Stimulated activated CD4-positive, alpha-beta T cell treated with anti-CD3 and anti-CD28 coated beads, Interleukin-15, amount 100 ng/mL, for 24 hours (primary cell): ENCODE results near the gene FTCDNL1.

Experiments
- DNase-seq: peaks from one replicate; pipeline ENCODE4 v3.0.0-alpha.2; 2020

Gene FTCDNL1

DNA sequence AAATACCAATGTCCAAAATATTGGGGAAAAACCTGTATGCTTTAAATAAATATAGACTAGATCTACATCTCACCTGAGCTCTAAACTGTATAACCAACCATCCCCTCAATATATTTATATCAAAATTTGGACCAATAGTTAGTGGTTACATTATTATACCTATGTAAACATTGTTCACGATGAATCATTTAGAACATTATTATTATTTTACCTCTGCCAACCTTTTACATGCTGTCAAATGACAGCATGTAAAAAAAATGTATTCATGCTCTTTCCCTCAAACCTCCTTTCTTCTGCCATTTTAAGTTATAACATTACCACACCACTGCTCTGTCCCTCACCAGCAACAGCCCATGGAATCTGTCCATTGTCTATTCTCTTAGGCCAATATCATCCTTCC is 9.6 kb downstream of the FTCDNL1 start:
- no peak for DNase-seq

DNA sequence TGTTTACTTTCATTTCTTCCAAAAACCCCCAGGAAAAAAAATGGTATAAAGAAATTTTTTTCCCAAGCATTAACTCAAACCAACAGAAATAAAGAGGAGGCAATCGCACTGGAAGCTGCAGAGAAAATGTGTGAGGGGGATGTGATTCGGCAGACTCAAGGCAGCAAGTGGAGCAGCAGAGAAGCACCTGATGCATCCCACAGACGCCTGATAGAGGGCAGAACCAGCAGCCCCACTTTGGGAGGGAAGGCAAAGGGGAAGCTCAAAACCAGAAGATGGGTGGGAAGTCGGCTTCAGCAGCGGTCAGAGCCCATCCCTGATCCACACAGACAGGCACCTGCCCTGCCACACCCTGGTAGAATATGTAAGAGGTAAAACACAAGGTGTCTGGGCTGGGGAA is 12.6 kb downstream of the FTCDNL1 start:
- no peak for DNase-seq

DNA sequence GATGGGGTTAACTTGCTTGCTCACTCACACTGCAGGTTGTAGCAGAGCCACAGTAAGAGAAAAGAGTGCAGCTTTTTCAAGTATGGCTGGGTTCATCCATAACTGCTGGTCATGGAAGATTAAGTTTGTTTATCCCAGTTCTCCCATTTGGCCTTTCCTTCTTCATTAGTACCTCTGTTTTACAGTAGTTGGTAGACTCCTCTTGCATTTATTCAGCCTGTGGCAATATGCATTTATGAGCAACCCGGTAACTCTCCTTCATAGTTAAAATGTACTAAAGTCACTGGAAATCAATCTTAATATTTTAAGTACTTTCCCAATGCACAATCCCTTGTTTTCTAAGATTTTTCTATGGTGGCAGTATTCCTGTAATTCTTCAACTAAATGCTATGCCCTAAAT is 14.0 kb downstream of the FTCDNL1 start:
- DNase-seq, result no peak

DNA sequence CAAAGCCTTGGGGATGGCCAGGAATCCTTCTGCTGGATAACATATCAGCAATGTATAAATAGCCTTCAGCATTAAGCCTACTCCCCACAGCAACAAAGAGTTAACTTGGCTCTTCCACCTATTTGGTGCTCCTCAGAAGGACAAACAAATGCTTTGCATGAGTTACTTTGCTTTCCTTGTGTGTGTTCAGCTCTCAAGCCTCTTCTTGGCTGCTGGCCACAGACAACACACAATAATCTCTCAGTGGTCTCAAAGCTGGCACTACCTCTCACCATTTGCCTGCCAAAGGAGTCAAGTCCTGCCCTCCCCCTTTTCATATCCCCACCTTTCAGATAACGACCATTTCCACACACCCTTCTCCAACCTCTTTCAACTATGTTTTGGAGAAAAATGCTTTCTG is 17.5 kb downstream of the FTCDNL1 start:
- DNase-seq, result no peak

DNA sequence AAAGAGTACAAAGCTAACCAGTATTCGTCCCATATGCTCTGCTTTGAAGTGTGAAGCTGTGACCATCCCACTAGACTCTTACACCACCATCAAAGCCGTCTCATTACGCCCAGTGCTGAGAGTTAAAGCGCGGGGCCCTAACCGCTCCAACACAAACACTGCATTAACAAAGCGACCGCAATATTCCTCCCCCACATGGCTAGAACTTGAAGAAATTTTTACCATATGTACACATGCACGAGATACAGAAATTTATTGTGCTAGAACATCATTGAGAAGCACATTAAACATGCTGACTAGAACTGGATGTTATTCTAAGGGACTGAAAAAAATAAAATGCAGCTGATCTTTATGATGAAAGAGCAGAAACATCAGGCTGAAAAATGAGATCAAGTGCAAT is 20.5 kb downstream of the FTCDNL1 start:
- DNase-seq, result no peak

DNA sequence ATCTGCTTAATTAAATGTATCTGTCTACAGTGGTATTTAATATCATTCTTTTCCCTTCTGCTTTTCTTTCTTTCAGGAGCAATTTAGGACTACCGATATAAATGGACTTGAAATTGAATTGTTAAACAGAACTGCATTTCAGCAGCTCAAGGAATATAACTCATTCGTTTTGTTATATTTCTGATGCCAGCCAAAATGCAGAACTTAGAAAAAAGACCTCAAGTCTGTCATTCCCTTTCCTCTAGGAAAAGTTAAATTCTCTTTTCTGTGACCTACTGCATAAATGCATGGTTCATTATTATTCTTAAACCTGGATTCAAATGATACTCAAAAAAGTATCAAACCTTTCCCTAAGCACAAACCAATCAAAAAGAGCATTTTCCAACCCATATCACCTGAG is 21.4 kb downstream of the FTCDNL1 start:
- DNase-seq, result no peak

DNA sequence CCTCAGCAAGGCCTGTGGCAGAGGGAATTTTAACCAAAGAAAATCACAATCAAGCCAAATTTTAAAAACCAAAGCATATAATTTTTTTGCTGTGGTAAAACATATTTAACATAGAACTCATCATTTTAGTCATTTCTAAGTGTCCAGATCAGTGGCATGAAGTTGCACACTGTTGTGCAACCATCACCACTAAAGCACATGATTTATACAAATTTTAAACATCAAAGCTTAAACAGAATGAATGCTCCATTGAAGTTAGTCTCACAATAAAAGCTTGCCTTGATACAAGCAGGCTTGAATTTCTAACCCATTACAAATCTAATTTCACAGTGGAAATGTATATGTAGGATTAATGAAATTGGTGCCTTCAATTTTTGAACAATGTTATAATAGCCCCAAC is 31.2 kb downstream of the FTCDNL1 start:
- no peak for DNase-seq

DNA sequence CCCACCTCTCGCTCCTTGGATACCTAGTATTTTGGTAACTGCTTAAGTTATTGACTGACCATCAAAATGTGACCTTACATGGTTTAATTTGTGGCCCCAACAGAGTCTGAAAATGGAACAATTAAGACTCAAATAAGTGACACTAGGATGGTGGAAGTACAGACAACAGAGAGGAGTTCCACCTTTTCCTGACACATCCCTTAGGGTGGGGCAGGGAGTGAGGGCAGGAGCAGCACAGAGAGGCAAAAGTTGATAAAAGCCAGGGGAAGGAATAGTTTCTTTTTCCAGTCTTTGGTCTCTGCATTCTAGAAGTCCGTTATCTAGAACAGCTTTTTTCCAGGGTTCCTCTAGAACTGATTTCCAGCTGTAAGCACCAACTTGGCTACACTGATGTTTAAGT is 32.2 kb downstream of the FTCDNL1 start:
- DNase-seq, result no peak

DNA sequence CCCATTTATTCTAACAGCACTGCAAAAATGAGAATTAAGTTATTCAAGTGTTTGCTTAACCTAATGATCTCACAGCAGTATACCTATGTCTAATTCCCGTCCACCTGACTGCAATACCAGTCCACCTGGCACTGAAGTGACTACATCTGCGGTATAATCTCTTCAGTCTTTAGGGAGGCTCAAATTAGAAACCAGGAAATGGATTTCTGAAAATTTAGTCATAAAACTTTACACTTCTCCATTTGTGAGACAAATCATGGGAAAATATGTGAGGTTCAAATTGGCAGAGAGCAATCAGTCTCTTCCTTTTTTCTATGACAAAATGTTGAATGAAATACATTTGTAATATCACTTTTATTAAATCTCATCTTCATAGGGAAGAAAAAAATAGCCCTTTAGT is 33.0 kb downstream of the FTCDNL1 start:
- no peak for DNase-seq

DNA sequence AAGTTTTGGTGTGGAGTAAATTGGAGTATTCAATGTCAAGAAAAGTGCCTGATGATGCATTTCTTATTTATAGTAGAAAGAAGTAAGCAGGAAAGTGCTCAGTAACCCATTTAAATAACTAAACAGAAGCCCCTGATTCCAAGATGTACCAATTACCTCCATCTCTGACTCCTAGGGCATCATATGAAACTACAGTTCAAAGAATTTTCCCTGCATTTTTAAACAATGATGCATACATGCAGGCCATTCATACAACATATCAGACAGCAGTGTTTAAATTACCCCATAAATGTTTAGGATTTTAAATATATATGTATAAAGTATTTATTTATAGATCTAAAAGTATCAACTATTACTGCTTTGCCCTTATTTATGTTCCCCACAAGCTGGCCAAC is 36.2 kb downstream of the FTCDNL1 start:
- DNase-seq, result no peak

DNA sequence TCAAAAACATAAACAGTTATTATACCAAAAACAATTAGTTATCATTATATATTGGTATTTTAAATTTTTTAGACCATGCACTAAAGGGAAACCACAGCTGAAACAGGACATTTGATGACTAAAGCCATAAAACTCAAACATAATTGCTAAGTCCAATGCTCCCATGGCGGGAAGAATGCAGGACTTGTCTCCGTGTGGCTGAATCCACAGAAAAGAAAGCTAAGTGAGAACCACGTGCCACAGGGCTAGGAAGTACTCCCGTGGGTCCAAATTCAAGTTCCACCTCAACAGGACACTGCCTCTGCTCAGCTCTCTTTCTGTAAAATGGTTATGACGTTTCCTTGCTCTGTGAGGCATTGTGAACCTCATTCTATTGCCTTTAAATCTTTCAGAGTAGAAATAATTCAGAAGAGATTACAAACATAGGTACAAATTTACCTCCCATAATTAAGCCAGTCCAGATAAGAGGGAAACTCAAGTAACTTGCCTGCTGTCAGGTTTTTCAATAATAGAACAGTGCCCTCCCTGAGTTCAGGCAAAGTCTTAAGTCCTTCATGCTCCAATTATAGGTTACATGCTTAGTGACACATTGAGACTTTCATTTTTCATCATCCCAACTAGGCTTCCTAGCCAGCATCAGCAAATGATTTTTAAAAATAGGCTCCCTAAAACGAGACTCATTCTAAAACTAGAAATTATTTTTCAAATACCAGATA is 36.7 kb downstream of the FTCDNL1 start:
- no peak for DNase-seq

DNA sequence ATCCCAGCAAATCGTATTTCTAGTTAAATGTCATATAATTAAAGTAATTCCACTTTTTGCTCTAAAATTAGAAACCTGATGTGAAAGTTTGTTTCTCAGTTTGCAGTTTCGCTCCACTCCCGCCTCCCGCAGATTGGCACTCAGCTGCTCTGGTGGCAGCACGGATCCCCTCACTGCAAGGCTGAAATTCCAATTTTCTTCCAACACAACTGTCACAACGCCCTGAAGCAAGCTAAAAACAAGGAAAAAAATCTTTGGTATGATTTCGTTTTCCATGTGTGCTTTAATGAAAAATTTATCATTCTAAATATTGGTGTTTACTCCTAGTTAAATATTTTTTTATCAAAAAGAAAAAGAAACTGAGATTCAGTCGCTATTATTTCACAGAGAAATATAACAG is 38.5 kb downstream of the FTCDNL1 start:
- no peak for DNase-seq

DNA sequence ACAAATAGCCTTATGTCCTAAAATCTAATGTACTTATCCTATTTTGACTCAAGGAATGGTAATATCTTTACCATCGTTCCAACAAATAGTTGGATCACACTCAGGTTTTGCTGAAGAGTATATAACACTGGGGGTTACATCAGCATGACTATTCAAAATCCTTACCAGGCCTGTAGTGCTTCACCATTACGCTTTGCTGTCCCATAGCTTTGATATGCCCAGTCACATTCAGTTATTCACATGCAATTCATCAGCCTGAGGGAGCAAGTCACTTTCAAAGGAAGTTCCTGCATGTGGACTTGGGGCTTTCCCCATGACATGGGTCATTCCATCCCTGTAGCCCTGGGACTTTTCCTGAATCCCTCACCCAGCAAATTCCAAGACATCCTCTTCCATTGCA is 39.6 kb downstream of the FTCDNL1 start:
- DNase-seq, result no peak

DNA sequence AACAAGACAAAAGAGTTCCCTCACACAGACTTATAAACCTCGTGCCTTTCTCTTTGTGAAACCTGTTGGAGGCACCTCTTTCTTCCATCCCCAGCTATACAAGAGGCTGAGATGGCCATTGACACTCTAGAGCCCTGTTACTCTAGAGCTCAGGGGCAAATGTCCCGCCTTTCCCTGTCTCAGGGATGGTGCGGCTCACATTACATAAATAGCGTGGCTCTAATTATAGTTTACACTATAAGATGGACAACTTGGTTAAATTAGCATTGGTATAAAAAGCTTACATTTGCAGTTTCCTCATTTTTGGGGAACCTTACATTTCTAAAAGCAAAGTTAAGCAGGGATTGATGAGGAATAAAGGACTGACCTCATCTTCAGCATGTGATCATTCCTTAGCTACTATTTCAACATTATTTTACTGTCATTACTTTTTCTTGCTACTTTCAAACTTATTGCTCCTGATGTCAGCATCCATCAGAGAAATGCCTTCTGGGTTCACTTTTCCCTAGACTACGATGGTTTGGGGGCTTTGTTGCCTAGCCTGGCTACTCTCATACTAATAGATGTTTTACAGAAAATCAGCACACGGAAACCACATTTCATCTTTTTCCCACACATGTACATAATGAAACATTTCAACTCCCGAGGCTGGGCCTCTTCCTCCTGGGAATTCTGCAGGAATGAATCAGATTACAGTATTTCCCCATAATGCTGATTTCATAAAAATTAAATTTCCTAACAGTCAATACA is 40.4 kb downstream of the FTCDNL1 start:
- DNase-seq, result no peak

DNA sequence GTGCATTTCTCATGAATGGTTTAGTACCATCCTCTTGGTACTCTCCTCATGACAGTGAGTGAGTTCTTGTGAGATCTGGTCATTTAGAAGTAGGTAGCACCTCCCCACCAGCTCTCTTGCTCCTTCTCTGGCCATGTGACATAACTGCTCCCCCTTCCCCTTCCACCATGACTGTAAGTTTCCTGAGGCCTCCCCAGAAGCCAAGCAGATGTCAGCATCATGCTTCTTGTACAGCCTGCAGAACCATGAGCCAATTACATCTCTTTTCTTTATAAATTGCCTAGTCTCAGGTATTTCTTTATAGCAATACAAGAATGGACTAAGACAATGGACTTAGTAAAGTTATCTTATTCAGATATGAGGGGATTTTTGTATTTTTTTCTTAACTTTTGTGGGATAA is 43.0 kb downstream of the FTCDNL1 start:
- DNase-seq, result no peak

DNA sequence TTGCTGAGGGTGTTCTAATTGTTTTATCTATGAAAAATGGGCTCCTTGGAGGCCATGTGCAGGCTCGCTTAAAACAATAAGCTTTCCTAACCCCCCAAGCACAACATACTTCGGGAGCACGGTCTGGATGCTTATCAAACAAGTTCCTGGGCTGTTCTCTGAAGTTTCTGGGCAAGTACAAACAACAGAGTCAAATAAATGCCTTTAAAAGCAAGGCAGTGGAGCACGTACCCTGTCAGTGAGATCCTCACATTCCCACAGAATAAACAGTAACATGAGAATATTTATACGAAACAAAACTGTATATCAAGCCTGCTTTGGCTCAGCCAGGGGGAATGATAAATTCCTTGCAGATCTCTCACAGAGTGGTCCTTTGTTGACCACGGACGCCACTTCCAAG is 44.8 kb downstream of the FTCDNL1 start:
- no peak for DNase-seq

DNA sequence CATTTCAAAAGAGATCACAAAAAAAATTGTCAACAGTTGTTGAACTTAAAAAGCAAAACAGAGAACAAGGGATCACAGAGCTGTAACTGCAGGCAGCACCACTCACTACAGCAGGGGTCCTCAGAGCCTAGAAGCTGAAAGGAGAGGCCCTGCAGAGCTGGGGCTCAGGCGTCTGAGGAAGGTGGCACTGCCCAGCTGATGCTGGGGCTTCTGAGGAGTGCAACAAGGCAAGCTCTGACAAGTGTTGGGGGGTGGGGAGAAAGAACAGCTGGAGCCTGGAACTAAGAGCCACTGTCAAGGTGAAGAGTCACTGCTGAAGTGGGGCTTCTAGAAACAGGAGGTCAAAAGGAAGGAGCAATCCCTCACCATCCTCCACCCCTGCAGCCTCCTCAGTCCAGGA is 46.2 kb downstream of the FTCDNL1 start:
- no peak for DNase-seq

DNA sequence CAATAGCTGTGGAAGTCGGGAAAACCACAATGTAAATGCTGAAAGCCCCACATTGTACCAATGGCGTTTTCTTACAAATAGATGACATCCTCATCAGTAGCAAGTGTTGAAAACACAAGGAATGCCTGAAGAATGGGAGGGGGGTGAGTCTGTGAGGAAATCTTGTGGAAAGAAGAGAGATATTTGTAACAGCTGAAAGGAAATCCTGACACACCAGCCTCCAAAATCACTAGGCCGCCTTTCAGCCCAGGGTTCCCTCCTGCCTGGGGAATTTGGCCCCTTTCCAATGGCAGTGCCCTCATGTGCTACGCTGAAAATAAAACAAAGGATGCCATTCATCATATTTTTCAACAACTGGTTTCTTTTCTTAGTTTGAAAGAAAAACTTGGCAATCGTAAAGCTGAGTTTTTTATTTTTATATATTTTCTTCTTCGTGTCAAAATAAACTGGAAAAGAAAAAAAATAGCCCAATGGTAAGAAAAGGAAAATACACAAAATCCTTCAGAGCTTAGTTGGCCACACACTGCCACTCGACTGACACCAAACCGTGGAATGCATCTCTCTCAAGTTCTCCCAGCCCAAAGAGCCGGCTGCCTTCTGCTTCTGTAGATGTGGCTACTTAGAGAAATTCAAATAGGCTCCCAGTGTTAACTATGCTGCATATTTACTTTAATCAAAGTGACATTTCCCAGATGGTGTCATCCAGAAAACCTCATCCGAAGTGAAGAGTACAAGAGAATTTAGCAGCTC is 52.0 kb downstream of the FTCDNL1 start:
- DNase-seq, result no peak

DNA sequence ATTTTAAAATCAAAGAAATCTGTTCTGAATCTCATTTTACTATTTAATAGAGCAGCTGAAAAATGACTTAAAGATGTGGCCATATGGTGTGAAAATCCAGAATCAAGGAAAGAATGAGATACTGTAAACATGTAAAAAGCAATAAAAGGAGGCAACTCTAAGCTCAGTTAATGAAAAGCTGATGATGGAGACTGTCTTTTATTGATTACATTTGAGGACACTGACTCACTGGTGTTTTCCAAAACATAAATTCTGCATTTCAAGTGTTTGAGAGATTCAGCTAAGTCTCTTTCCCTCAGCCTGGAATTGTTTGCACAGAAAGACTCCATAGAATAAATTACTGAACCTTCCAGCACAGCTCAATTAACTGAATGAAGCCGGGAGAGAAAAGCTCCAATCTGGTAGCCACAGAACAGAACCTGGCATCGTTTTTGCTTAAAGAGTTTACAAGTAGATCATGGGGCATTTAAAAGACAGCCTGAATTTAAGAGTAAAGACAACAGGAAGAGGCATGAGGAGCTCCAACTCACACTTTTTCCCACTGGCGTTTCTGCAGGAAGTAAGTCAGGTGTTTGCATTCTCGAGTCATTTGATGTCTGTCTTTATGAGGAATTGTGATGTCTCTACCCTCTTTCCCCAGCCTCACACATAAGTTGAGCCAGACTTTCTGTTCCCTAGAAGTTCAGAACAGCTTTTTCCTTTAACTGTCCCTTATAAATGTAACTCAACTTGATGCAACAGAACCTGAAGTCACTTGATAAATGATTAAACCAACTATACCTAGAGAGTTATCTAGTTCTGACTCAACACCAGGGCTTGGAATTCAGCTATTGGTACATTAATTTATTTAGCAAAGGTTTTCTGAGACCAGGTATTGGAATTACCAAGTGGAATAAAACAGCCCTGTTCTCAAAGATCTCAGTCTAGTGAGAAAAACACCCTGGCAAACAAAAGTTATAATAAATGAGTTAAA is 53.3 kb downstream of the FTCDNL1 start:
- no peak for DNase-seq

DNA sequence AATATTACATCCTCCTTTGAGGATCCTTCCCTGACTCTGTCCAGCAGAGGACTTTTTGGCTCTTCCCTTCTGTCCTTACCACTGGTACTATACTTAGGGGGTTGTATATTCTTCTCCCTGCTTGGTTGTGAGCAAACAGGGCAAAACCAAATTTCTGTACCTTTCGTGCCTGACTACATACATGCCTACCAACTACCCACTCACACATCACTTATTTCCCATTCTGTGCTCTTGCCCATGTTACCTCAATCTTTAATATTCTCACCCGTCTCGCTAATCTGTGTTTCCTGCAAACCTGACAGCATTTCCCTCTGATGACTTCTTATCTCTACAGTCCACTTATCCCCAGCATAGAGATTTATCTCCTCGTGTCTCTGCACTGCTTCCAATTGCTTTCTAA is 58.6 kb downstream of the FTCDNL1 start:
- DNase-seq, result no peak

DNA sequence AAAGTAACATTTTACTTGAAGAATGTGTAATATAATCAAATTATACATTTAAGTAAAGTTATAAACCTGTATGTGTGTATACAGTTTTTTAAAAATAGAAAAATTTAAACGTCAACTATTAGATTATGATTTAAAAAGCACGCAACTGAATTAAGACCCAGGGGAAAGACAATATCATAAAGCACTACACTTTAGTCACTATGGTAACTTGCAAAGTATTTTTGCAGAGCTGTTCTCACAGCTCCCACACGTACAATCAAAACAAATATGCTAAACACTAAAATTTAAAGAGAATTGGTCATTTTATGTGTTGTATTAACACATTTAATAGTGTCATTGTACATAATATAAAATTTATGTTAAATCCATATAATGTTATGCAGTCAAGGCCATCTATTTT is 59.7 kb downstream of the FTCDNL1 start:
- DNase-seq, result no peak

DNA sequence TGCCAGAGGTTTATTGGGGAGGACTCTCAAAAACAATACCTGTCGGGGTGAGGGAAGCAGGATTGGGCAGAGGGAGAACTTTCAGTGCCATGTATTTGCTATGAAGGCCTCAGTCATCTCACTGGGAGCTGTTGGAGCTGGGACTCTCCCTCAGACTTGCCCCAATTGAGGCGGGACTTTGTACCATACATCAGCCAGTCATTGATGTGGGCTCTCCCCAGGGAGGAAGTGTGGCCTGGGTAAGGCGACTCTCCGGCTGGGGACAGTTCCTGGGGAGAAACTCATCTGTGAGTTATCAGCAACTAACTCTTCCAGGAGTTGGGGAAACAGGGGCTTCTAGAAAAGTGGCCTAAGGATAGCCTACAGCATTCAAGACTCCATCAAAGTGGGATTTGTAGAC is 66.5 kb downstream of the FTCDNL1 start:
- DNase-seq, result no peak

DNA sequence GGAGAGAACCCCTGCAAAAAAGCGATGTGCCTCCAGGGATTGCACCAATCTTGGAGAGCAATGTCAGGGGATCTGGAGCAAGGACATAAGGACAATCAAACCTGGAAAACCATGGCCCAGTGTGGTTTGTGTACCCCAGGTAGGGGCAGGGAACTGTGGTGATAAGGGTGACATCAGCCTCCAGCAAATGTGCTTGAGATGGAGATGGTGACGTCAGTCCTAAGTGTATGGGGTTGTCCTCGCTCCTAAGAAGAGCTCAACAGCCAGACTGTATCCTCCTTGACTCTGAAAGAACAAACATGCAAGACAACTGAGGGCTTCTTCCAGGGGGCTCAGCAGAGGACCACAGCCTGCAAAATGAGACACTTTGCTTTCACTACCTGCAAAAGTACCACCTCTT is 71.4 kb downstream of the FTCDNL1 start:
- no peak for DNase-seq
